Stimulated activated CD4-positive, alpha-beta T cell treated with anti-CD3 and anti-CD28 coated beads, TNF-alpha, amount 100 ng/mL, for 48 hours (primary cell): ENCODE data around the gene WDFY3.

Source experiments
- DNase-seq, 3 donors: peaks; one replicate each; pipeline ENCODE4 v3.0.0-alpha.2; 2020; ENCODE audit warnings: low read depth in 3 of 3

WDFY3 gene

GRCh38 chr4:84799318-84799717 lies 167.2 kb downstream of the WDFY3 start:
- no peak for DNase-seq

GRCh38 chr4:84796394-84796793 lies 170.1 kb downstream of the WDFY3 start:
- DNase-seq, result no peak

GRCh38 chr4:84792366-84793301 lies 173.9 kb downstream of the WDFY3 start:
- DNase-seq, result no peak

DNA sequence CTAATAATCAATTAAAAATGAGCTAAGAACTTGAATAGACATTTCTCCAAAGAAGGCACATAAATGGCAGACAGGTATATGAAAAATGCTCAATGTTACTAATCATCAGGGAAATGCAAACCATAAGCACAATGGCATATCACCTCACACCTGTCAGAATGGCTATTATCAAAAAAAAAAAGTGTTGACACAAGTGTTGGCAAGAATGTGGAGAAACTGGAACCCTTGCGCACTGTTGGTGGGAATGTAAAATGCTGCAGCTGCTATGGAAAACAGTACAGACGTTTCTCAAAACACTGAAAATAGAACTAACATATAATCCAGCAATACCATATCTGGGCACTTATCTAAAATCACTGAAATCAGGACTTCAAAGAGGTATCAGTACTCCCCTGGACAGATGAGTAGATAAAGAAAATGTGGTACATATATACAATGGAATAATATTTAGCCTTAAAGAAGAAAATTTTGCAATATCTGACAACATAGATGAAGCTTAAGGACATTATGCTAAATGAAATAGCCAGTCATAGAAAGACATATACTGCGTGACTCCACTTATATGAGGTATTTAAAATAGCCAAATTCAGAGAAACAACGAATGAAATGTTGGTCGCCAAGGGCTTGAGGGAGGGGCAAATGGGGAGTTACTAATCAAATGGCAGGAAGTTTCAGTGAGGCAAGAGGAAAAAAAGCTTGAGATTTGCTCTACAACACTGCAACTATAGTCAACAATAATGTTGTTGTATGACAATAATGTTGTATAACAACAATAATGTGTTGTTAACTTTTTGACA lies 175.5 kb downstream of the WDFY3 start:
- DNase-seq, result no peak

DNA sequence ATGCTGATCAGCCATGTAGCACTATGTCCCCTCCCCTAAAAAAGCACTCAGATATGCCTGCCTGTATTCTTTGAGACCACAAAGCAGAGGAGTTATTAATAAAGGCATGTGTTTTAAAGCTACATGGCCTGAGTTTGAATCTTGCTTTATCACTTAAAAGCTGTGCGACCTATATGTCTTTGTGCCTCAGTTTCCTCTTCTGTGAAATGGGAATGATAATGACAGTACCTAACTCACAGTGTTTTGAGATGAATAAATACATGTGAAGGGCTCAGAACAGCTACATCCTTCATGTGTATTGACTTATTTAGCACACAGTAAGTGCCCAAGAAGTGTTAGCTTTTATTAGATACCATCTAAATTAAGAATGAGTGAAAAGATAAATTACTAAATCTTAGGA lies 180.0 kb downstream of the WDFY3 start:
- no peak for DNase-seq

- no peak for DNase-seq
Observed at GRCh38 chr4:84782517-84782916, 184.0 kb downstream of the WDFY3 start.

DNA sequence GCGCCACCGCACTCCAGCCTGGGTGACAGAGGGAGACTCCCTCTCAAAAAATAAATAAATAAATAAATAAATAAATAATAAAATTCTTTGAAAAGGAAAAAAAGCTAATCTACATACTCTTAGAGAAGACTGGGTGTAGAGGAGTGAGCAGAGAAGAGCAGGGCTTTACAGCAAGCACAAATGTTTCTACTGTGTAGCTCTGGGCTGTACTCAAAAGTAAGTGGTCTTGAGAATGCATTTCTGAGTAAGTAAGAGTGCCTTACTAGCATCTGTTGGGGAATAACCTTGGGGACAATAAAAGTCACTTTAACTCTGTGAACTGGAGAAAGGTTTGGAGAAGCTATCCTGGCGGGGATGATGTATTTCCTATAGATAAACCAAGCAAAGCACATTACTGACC lies 185.8 kb downstream of the WDFY3 start:
- no peak for DNase-seq

GRCh38 chr4:84778041-84778440 lies 188.4 kb downstream of the WDFY3 start:
- DNase-seq, result no peak

GRCh38 chr4:84767168-84767567 lies 199.3 kb downstream of the WDFY3 start:
- no peak for DNase-seq

- DNase-seq, result no peak
Observed at GRCh38 chr4:84753321-84753972, 213.0 kb downstream of the WDFY3 start.

DNA sequence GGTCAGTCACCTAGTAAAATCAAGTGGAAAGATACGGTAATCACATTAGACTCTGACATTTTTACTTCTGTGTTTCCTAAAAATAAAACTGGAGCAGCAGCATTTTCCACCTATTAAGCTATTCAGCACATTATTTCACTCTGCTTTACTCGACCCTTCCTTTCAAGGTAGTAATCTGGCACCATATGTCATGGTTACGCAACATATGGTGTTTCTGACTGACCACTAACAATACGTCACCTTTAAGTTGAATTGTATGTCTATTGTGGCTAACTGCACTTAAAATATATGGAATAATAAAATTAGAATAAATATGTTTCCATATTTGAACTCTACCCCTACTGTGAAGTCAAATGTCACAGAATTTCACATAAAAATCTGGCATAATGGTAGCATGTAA lies 214.8 kb downstream of the WDFY3 start:
- no peak for DNase-seq

- no peak for DNase-seq
Observed at GRCh38 chr4:84750960-84751283, 215.6 kb downstream of the WDFY3 start.

GRCh38 chr4:84750260-84750959 lies 216.1 kb downstream of the WDFY3 start:
- no peak for DNase-seq

DNA sequence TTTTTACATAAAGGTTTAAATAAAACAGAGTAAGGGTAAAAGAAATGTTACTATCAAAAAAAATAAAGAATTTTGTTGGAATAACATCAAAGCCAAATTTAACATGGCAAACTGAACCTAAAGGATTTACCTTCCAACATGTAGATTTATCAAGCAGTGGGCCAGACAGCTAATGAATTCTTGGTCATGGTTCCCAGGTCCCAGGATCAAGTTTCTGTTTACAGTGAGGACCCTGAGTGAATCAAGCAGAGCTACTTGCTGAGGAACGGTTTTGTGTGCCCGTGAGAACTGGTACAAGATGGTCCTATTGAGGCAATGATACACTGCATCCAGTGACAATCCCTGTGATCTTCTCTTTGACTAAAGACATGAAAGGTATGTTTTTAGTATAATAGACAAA lies 226.4 kb downstream of the WDFY3 start:
- DNase-seq, result no peak

DNA sequence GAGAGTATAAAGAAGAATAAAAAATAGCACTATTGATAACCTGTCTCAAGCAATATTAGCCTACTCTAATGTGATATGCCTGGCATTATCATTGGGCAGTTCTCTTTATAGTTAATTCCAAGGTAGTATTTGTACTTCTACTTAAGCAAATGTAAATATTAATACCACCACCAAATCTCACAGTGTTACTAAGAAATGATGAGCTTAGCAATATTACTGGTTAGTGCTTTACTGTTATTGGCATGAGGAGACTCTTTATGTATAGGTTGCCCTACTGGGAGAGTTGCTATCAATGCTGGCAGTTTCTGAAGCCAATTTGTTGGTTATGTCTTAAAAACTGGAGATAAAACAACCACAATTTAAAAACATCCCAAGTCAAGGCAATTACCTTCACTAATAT lies 227.9 kb downstream of the WDFY3 start:
- DNase-seq, result no peak

- no peak for DNase-seq
Observed at GRCh38 chr4:84737656-84738055, 228.8 kb downstream of the WDFY3 start.

DNA sequence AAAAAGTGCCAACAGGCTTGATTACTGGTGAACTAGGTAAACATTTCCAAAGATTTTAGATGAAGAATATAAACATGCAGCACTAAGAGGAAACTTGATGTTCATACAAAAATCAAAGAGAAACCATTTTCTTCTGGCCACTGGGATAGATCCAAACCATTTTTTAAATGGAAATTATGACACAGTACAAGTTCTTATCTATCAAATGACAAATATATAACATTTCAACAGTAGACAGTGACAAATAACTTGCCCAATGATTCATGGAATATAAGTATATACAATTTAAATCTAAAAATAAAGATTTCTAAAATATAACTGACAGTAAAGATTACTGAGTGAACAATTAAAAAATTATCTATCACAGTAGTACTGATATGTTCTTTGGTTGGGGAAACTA lies 232.5 kb downstream of the WDFY3 start:
- no peak for DNase-seq

- DNase-seq, result no peak
Observed at GRCh38 chr4:84733343-84734033, 233.0 kb downstream of the WDFY3 start.

GRCh38 chr4:84730375-84730774 lies 236.1 kb downstream of the WDFY3 start:
- no peak for DNase-seq

DNA sequence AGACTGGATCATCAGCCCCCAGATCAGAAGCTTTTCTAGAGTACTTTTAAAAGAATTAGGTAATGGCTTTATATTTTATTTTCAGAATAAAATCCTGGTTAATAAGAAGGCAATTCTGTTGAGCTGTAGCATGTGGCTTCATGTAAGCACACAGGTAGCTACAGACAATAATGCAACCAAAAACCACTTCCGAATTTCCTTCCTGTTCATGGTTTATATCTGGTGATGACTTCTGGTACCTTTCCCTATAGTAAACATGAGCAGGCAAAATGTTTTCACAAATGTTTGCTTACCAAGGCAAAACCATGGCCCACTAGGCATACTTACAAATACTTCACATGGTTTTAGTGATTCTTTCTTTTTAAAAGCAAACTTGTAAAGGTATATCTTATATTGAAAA lies 239.0 kb downstream of the WDFY3 start:
- no peak for DNase-seq

GRCh38 chr4:84726356-84726755 lies 240.1 kb downstream of the WDFY3 start:
- no peak for DNase-seq
